Sigmoid colon (tissue), 7 donors: Measurements from ENCODE around the gene SEC14L6. TPM values are rescaled to one million over a fixed set of nuclear protein-coding genes. Genes with fewer than 3 reads are reported as not detected.

Source experiments
- DNase-seq: peaks from one replicate; pipeline ENCODE4 v3.0.0-alpha.2; 2019
- H3K27ac ChIP-seq, 4 donors: fragments of 200-600 bp; sonication (generic); one replicate each; pipeline ENCODE4 v1.5.1; 2016 to 2019; ENCODE audit warnings: mild to moderate bottlenecking in 1 of 4
- H3K27me3 ChIP-seq, 3 donors: fragments of 200-600 bp; sonication (generic); one replicate each; pipeline ENCODE4 v1.5.1; 2019; ENCODE audit warnings: mild to moderate bottlenecking in 1 of 3
- H3K36me3 ChIP-seq, 4 donors: fragments of 200-600 bp; sonication (generic); one replicate each; pipeline ENCODE4 v1.5.1; 2016 to 2019
- H3K4me1 ChIP-seq, 4 donors: fragments of 200-600 bp; sonication (generic); one replicate each; pipeline ENCODE4 v1.5.1; 2017 to 2019
- H3K4me3 ChIP-seq, 4 donors: fragments of 200-600 bp; sonication (generic); one replicate each; pipeline ENCODE4 v1.5.1; 2017 to 2019; ENCODE audit warnings: mild to moderate bottlenecking in 2 of 4, moderate library complexity in 1 of 4
- H3K9me3 ChIP-seq, 4 donors: fragments of 200-600 bp in 3 of 4; sonication (generic) in 3 of 4; one replicate each; pipeline versions ENCODE4 v1.5.1 to v1.6.1; 2013 to 2019
- EP300 ChIP-seq, 4 donors: sonication (generic); formaldehyde crosslinking; IDR thresholded peaks; one replicate each; pipeline ENCODE4 v1.6.1; 2017; ENCODE audit warnings: antibody characterized with exemption in 4 of 4
- POLR2A ChIP-seq, 2 donors: fragments of 450-650 bp; IDR thresholded peaks; one replicate each; pipeline ENCODE4 v1.6.1; 2016; ENCODE audit warnings: antibody characterized with exemption in 2 of 2, mild to moderate bottlenecking in 2 of 2, moderate library complexity in 2 of 2
- POLR2AphosphoS5 ChIP-seq, 4 donors: sonication (generic); formaldehyde crosslinking; IDR thresholded peaks; one replicate each; pipeline ENCODE4 v1.6.1; 2017; ENCODE audit warnings: antibody characterized with exemption in 4 of 4
- WGBS, 2 donors: extraction: QIAGEN DNeasy Blood & Tissue Kit; methylation state at CpG; one replicate each; pipeline ENCODE4 v1.1.7; 2013; 5-methylcytosine and 5-hydroxymethylcytosine counted together
- intact Hi-C: fragments of 100-400 bp; cut with DNase I; formaldehyde crosslinking; loops from one replicate; pipeline ENCODE4 v1.15.1; 2023
- polyA plus RNA-seq, 3 donors: library from polyadenylated mRNA; stranded (reverse); fragments of 200-250 nt; gene quantifications; one replicate each; pipeline ENCODE4 v1.2.3, GENCODE V29; 2013
- total RNA-seq, 4 donors: library from RNA; depleted of rRNA; stranded (reverse); fragments of >200 nt; gene quantifications; one replicate each; pipeline ENCODE4 v1.1.0, GENCODE V29; 2016
- TF ChIP-seq, protein P1 (sequence below), 4 experiments: fragments of 450-650 bp in 3 of 4; fragments of 200-600 bp in 1 of 4; IDR thresholded peaks; one replicate each; pipeline ENCODE4 v1.5.1; 2016 to 2019; ENCODE audit warnings: antibody characterized with exemption in 4 of 4, mild to moderate bottlenecking in 3 of 4, moderate library complexity in 2 of 4
- donor health status: healthy with polysubstance abuse.
- donor health status: Bipolar disorder and iron deficiency.
- donor health status: healthy.

The SEC14L6 gene
- total and polyA plus RNA-seq, 7 donors: 0.10 to 4.3 (median 0.62) TPM; not detected in 3

DNA sequence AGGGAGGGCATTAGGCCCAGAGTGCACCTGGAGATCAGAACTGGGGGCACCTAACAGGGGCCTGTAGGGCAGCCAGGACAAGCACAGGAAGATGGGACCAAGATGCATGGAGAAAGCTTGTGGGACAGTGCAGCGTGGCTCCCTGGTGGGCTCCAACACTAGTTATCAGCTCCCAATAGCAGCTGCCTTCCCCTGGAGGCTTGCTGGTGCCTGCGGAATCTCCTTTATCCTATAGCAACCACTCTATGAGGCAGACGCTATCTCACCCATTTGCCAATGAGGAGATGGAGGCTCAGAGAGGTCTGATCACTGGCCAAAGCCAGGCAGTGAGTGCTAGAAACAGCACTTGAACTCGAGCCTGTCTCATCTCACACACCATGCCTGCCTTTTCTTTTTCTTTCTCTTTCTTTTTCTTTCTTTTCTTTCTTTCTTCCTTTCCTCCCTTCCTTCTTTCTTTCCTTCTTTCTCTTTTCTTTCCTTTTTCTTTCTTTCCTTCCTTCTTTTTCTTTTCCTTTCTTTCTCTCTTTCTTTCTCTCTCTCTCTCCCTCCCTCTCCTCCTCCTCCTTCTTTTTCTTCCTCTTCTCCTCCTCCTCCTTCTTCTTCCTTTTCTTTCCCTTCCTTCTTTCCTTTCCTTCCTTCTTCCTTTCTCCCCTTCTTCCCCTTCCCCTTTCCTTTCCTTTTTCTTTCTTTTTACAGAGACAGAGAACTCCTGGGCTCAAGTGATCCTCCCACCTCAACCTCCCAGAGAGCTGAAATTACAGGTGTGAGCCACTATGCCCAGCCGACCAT lies 25.0 kb downstream of the SEC14L6 start:
- intact Hi-C loops: no loop called here
- WGBS, 2 donors: 75 to 79% methylated on average over 5 of the region's 5 CpGs
- Histone ChIP-seq H3K27ac (no peak overlapping the region), H3K27me3 (peaks cover 0 to 6% (median 0%) of the 10 kb centered on the region in 3 donors), H3K4me3 (no peak overlapping the region), H3K9me3 (no peaks in the 10 kb centered on the region), H3K36me3 (no peaks in the 10 kb centered on the region), H3K4me1 (no peaks in the 10 kb centered on the region)
- DNase-seq: no peak
- TF ChIP-seq EP300 (IDR thresholded peaks at IDR 0.05): no peak
- TF ChIP-seq POLR2AphosphoS5 (IDR thresholded peaks at IDR 0.05): no peak
- TF ChIP-seq POLR2A (IDR thresholded peaks at IDR 0.05): no peak
- TF ChIP-seq, protein P1, sequence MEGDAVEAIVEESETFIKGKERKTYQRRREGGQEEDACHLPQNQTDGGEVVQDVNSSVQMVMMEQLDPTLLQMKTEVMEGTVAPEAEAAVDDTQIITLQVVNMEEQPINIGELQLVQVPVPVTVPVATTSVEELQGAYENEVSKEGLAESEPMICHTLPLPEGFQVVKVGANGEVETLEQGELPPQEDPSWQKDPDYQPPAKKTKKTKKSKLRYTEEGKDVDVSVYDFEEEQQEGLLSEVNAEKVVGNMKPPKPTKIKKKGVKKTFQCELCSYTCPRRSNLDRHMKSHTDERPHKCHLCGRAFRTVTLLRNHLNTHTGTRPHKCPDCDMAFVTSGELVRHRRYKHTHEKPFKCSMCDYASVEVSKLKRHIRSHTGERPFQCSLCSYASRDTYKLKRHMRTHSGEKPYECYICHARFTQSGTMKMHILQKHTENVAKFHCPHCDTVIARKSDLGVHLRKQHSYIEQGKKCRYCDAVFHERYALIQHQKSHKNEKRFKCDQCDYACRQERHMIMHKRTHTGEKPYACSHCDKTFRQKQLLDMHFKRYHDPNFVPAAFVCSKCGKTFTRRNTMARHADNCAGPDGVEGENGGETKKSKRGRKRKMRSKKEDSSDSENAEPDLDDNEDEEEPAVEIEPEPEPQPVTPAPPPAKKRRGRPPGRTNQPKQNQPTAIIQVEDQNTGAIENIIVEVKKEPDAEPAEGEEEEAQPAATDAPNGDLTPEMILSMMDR (IDR thresholded peaks at IDR 0.05): no peak

DNA sequence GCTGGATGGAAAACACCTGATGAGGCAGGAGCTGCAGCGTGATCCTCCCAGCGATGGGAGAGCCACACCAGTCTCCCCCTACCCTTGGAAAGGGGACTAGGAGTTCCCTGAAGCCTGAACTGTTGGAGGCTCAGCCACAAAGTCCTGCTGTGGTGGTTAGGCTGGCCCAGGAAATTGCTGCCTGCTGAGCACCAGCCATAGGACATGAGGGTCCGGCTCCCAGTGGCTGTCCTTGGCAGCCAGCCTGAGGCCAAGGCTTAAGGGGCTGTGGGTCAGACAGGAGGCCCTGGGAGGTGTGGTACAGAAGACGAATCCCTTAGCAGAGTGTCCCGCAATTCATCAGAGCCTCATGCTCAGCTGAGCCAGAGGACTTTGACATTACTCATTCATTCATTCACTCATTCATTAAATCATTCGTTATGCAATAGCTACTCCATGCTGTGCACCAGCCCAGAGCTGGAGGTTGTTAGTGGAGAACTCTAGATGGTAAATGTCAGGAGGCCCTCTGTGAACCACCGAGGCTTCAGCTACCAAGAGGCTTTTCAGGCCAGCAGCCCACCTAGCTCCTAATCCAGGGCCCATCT lies 26.6 kb downstream of the SEC14L6 start:
- H3K27me3 ChIP-seq: peaks cover 0 to 6% (median 0%) of the 10 kb centered on the region in 3 donors
- TF ChIP-seq POLR2A (IDR thresholded peaks at IDR 0.05): no peak
- TF ChIP-seq, protein P1 (IDR thresholded peaks at IDR 0.05): no peak
- WGBS, 2 donors: 91% methylated on average over 7 of the region's 7 CpGs
- no peak for DNase-seq
- H3K4me1 ChIP-seq: no peaks in the 10 kb centered on the region
- H3K9me3 ChIP-seq: no peaks in the 10 kb centered on the region
- intact Hi-C loops: no loop called here
- no peak overlapping the region for H3K4me3 ChIP-seq
- H3K27ac ChIP-seq: no peak overlapping the region
- H3K36me3 ChIP-seq: no peaks in the 10 kb centered on the region

DNA sequence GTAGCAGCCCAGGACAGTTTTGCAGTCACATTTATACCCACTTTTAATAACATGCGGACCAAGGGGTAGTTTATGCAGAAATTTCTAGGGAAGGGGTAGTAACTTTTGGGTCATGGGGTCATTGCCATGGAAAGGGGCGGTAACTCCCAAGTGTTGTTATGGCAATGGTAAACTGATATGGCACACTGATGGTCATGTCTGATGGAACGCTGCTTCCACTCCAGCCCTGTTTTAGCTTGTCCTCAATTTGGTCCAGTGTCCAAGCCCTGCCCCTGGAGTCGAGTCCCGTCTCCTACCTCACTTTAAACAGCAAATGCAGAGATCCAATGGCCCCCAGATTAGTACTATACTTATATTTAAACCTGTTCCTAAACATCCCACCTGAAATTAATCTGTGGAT lies 29.8 kb downstream of the SEC14L6 start:
- no peaks in the 10 kb centered on the region for H3K36me3 ChIP-seq
- H3K4me3 ChIP-seq: no peak overlapping the region
- TF ChIP-seq POLR2A (IDR thresholded peaks at IDR 0.05) (no peak), POLR2AphosphoS5 (IDR thresholded peaks at IDR 0.05) (no peak), EP300 (IDR thresholded peaks at IDR 0.05) (no peak)
- TF ChIP-seq, protein P1 (IDR thresholded peaks at IDR 0.05): no peak
- intact Hi-C loops: no loop called here
- no peaks in the 10 kb centered on the region for H3K9me3 ChIP-seq
- no peak for DNase-seq
- H3K27me3 ChIP-seq: peaks cover 0 to 6% (median 0%) of the 10 kb centered on the region in 3 donors
- H3K4me1 ChIP-seq: no peaks in the 10 kb centered on the region
- H3K27ac ChIP-seq: no peak overlapping the region
- 90 to 91% methylated on average over 5 of the region's 5 CpGs for WGBS, 2 donors

- DNase-seq: no peak
Observed at GRCh38 chr22:30516273-30516672, 30.3 kb downstream of the SEC14L6 start.

More at GRCh38 chr22:30516273-30516672, 30.3 kb downstream of the SEC14L6 start:
- 84 to 91% methylated on average over 6 of the region's 6 CpGs for WGBS, 2 donors
- Histone ChIP-seq H3K9me3 (no peaks in the 10 kb centered on the region), H3K27ac (no peak overlapping the region), H3K27me3 (peaks cover 0 to 6% (median 0%) of the 10 kb centered on the region in 3 donors), H3K4me3 (no peak overlapping the region), H3K4me1 (no peaks in the 10 kb centered on the region), H3K36me3 (no peaks in the 10 kb centered on the region)
- intact Hi-C loops: no loop called here
- TF ChIP-seq POLR2A (IDR thresholded peaks at IDR 0.05) (no peak), EP300 (IDR thresholded peaks at IDR 0.05) (no peak), POLR2AphosphoS5 (IDR thresholded peaks at IDR 0.05) (no peak)
- TF ChIP-seq, protein P1 (IDR thresholded peaks at IDR 0.05): no peak
